Peyer's patch (tissue), 4 donors: ENCODE results near the gene KCNQ1.

ENCODE experiments used
- CTCF ChIP-seq, 6 experiments: fragments of 450-650 bp in 4 of 6; fragments of 200-600 bp in 2 of 6; sonication (generic) in 1 of 6; IDR thresholded peaks; one replicate each; pipeline ENCODE4 v1.5.1; 2017 to 2019; ENCODE audit warnings: antibody characterized with exemption in 6 of 6, mild to moderate bottlenecking in 3 of 6, moderate library complexity in 1 of 6
- POLR2A ChIP-seq, 2 donors: fragments of 450-650 bp; IDR thresholded peaks; one replicate each; pipeline ENCODE4 v1.5.1; 2017; ENCODE audit warnings: antibody characterized with exemption in 2 of 2, mild to moderate bottlenecking in 2 of 2, moderate library complexity in 2 of 2

DNA sequence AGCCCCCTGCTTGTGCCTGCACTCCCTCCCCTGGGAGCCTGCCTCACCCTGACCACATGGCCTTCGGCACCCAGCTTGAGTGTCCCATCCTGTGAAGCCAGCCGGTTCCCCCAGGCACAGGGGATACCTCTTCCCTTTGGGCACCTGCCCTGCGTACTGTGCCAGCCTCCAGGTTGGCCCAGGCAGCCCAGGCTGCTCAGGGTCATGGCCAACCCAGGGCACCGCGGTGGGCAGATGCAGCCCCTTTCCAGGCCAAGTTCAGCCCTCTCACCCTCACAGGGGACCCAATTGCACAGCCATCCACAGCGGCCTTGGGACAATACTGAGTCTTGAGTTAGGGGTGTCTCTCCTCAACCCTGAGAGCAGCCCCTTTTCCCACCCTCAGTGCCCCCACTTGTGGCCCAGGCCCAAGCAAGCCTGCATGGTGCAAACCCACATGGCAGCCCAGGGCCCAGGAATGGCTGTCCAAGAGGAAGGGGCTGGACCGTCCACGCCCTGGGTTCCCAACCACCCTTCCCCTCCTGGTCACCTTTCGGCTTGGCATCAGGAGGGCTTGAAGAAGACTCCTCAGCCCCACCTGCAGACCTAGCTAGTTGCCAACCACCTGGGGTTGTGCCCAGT lies 353.0 kb downstream of the KCNQ1 start:
- TF ChIP-seq CTCF (IDR thresholded peaks at IDR 0.05) (no peak), POLR2A (IDR thresholded peaks at IDR 0.05) (no peak)
